Mesenchymal stem cell (in vitro differentiated cells and primary cell): ENCODE data around the gene AP1M2.

Experiments
- DNase-seq: peaks from one replicate; pipeline ENCODE4 v3.0.0-alpha.2; 2013
- H2AFZ ChIP-seq: one replicate; pipeline ENCODE4 v1.6.1; 2013; ENCODE audit warnings: low read depth, mild to moderate bottlenecking, control low read depth, inconsistent platforms, low read length, moderate library complexity
- H2AK5ac ChIP-seq: 2 replicates; pipeline ENCODE4 v1.6.1; 2013; ENCODE audit warnings: low read length, moderate library complexity, mild to moderate bottlenecking, inconsistent platforms; ENCODE audit not compliant: severe bottlenecking
- H2BK120ac ChIP-seq: one replicate; pipeline ENCODE4 v1.6.1; 2013; ENCODE audit warnings: low read depth, mild to moderate bottlenecking, inconsistent platforms, low read length, moderate library complexity
- H2BK12ac ChIP-seq, 2 experiments: one replicate each; pipeline ENCODE4 v1.6.1; 2013; ENCODE audit warnings: inconsistent platforms in 2 of 2, low read length in 2 of 2, mild to moderate bottlenecking in 2 of 2, moderate library complexity in 2 of 2, control low read depth in 1 of 2
- H2BK15ac ChIP-seq: one replicate; pipeline ENCODE4 v1.6.1; 2013; ENCODE audit warnings: mild to moderate bottlenecking, low read depth, inconsistent platforms; ENCODE audit not compliant: poor library complexity, severe bottlenecking
- H2BK5ac ChIP-seq: 2 replicates; pipeline ENCODE4 v1.6.1; 2013; ENCODE audit warnings: low read depth, mild to moderate bottlenecking, low read length, control low read depth, inconsistent platforms; ENCODE audit not compliant: poor library complexity, severe bottlenecking
- H3K14ac ChIP-seq, 2 experiments: one replicate each; pipeline ENCODE4 v1.6.1; 2013; ENCODE audit warnings: inconsistent platforms in 2 of 2, low read length in 2 of 2, control low read depth in 1 of 2, mild to moderate bottlenecking in 1 of 2, moderate library complexity in 1 of 2
- H3K18ac ChIP-seq, 2 experiments: one replicate each; pipeline ENCODE4 v1.6.1; 2013; ENCODE audit warnings: inconsistent platforms in 2 of 2, low read length in 2 of 2, control low read depth in 1 of 2, low read depth in 1 of 2, mild to moderate bottlenecking in 1 of 2
- H3K23ac ChIP-seq, 2 experiments: one replicate each; pipeline ENCODE4 v1.6.1; 2013; ENCODE audit warnings: inconsistent platforms in 2 of 2, low read length in 2 of 2, mild to moderate bottlenecking in 2 of 2, moderate library complexity in 2 of 2, control low read depth in 1 of 2
- H3K27ac ChIP-seq: 2 replicates; pipeline ENCODE4 v1.5.1; 2013; ENCODE audit warnings: mild to moderate bottlenecking, moderate library complexity, low read length, control low read depth, inconsistent platforms; ENCODE audit not compliant: poor library complexity, severe bottlenecking
- H3K27me3 ChIP-seq, 2 experiments: 2 replicates each; pipeline versions ENCODE4 v1.6.1 to v1.7.0; 2013; ENCODE audit warnings: low read length in 2 of 2, mild to moderate bottlenecking in 2 of 2, moderate library complexity in 2 of 2, control low read depth in 1 of 2, inconsistent platforms in 1 of 2; ENCODE audit not compliant: control insufficient read depth in 1 of 2, insufficient read depth in 1 of 2
- H3K36me3 ChIP-seq, 2 experiments: 2 replicates each; pipeline versions ENCODE4 v1.6.1 to v1.7.0; 2013; ENCODE audit warnings: low read length in 2 of 2, control low read depth in 1 of 2, inconsistent platforms in 1 of 2, low read depth in 1 of 2, mild to moderate bottlenecking in 1 of 2; ENCODE audit not compliant: insufficient read depth in 2 of 2, control insufficient read depth in 1 of 2
- H3K4ac ChIP-seq, 2 experiments: one replicate each; pipeline ENCODE4 v1.6.1; 2013; ENCODE audit warnings: inconsistent platforms in 2 of 2, low read length in 2 of 2, mild to moderate bottlenecking in 2 of 2, moderate library complexity in 2 of 2, control low read depth in 1 of 2, low read depth in 1 of 2
- H3K4me1 ChIP-seq: 2 replicates; pipeline ENCODE4 v1.6.1; 2013; ENCODE audit warnings: low read depth, low read length, control low read depth; ENCODE audit not compliant: control insufficient read depth, insufficient read depth
- H3K4me2 ChIP-seq: 2 replicates; pipeline ENCODE4 v1.6.1; 2013; ENCODE audit warnings: low read length, mild to moderate bottlenecking, inconsistent platforms; ENCODE audit not compliant: poor library complexity, severe bottlenecking
- H3K4me3 ChIP-seq, 2 experiments: 2 replicates each; pipeline versions ENCODE4 v1.5.1 to v1.7.0; 2013; ENCODE audit warnings: low read length in 2 of 2, mild to moderate bottlenecking in 2 of 2, control low read depth in 1 of 2, low read depth in 1 of 2; ENCODE audit not compliant: insufficient read depth in 1 of 2
- H3K79me1 ChIP-seq: replicated peaks from 2 replicates; pipeline ENCODE4 v1.6.1; 2013; ENCODE audit warnings: mild to moderate bottlenecking, control low read depth, low read length, inconsistent platforms; ENCODE audit not compliant: poor library complexity, severe bottlenecking
- H3K9ac ChIP-seq: 2 replicates; pipeline ENCODE4 v1.7.0; 2013; ENCODE audit warnings: mild to moderate bottlenecking, low read length, moderate library complexity
- H3K9me3 ChIP-seq: 2 replicates; pipeline ENCODE4 v1.7.0; 2013; ENCODE audit warnings: mild to moderate bottlenecking, low read length; ENCODE audit not compliant: control insufficient read depth
- H4K8ac ChIP-seq: one replicate; pipeline ENCODE4 v1.6.1; 2013; ENCODE audit warnings: inconsistent platforms, mild to moderate bottlenecking, low read length, moderate library complexity
- H4K91ac ChIP-seq: one replicate; pipeline ENCODE4 v1.6.1; 2013; ENCODE audit warnings: mild to moderate bottlenecking, low read length, inconsistent platforms
- WGBS: methylation state at CpG from one replicate; pipeline ENCODE4 v1.1.7; 2013; ENCODE audit warnings: mixed read lengths; 5-methylcytosine and 5-hydroxymethylcytosine counted together

Gene AP1M2

GRCh38 chr19:10615429-10616023 lies 28.4 kb upstream of the AP1M2 start:
- peaks cover 15% of the 10 kb centered on the region for H3K4me1 ChIP-seq
- no peak overlapping the region for H2BK12ac ChIP-seq
- H2BK120ac ChIP-seq: no peak overlapping the region
- H4K91ac ChIP-seq: no peak overlapping the region
- peaks cover 0 to 12% of the 10 kb centered on the region in 2 experiments for H3K36me3 ChIP-seq
- H2AFZ ChIP-seq: no peak overlapping the region
- H3K18ac ChIP-seq: no peak overlapping the region
- no peaks in the 10 kb centered on the region for H3K9me3 ChIP-seq
- H2BK15ac ChIP-seq: no peak overlapping the region
- WGBS: 96% methylated on average over 14 of the region's 14 CpGs
- H2AK5ac ChIP-seq: no peak overlapping the region
- no peak overlapping the region for H4K8ac ChIP-seq
- H2BK5ac ChIP-seq: no peak overlapping the region
- H3K27me3 ChIP-seq: no peaks in the 10 kb centered on the region
- no peak overlapping the region for H3K4ac ChIP-seq
- no peak overlapping the region for H3K9ac ChIP-seq
- H3K79me1 ChIP-seq: peaks cover 24% of the 10 kb centered on the region
- H3K27ac ChIP-seq: no peak overlapping the region
- no peak for DNase-seq
- H3K23ac ChIP-seq: no peak overlapping the region
- no peak overlapping the region for H3K4me3 ChIP-seq
- no peak overlapping the region for H3K4me2 ChIP-seq
- no peak overlapping the region for H3K14ac ChIP-seq

- Histone ChIP-seq H2BK12ac (no peak overlapping the region), H2AK5ac (no peak overlapping the region), H3K23ac (no peak overlapping the region), H3K79me1 (peaks cover 20% of the 10 kb centered on the region), H3K27ac (no peak overlapping the region), H3K27me3 (no peaks in the 10 kb centered on the region), H3K9me3 (no peaks in the 10 kb centered on the region), H3K36me3 (peaks cover 0 to 8% of the 10 kb centered on the region in 2 experiments), H2BK5ac (no peak overlapping the region), H3K14ac (no peak overlapping the region), H2BK120ac (no peak overlapping the region), H3K4me3 (no peak overlapping the region), H3K18ac (no peak overlapping the region), H3K9ac (peak overlapping the region; percentile 22), H3K4me1 (peaks cover 13% of the 10 kb centered on the region), H4K8ac (no peak overlapping the region), H4K91ac (no peak overlapping the region), H2AFZ (no peak overlapping the region), H3K4ac (no peak overlapping the region), H2BK15ac (no peak overlapping the region), H3K4me2 (no peak overlapping the region)
- WGBS: 95% methylated on average over 14 of the region's 15 CpGs
- DNase-seq: no peak
Measured at GRCh38 chr19:10612499-10613119, 25.5 kb upstream of the AP1M2 start.

GRCh38 chr19:10611907-10612306 lies 24.8 kb upstream of the AP1M2 start:
- no peak overlapping the region for H3K14ac ChIP-seq
- no peak overlapping the region for H3K9ac ChIP-seq
- no peak overlapping the region for H2BK120ac ChIP-seq
- H3K36me3 ChIP-seq: peaks cover 0 to 8% of the 10 kb centered on the region in 2 experiments
- no peak overlapping the region for H3K4me3 ChIP-seq
- no peak overlapping the region for H3K4me2 ChIP-seq
- H4K91ac ChIP-seq: no peak overlapping the region
- no peak overlapping the region for H4K8ac ChIP-seq
- H3K4ac ChIP-seq: no peak overlapping the region
- 98% methylated on average over 5 of the region's 5 CpGs for WGBS
- H3K27ac ChIP-seq: no peak overlapping the region
- H3K18ac ChIP-seq: no peak overlapping the region
- no peak overlapping the region for H2BK12ac ChIP-seq
- no peaks in the 10 kb centered on the region for H3K9me3 ChIP-seq
- H3K27me3 ChIP-seq: no peaks in the 10 kb centered on the region
- no peak overlapping the region for H2AK5ac ChIP-seq
- no peak overlapping the region for H2AFZ ChIP-seq
- peaks cover 7% of the 10 kb centered on the region for H3K4me1 ChIP-seq
- DNase-seq: no peak
- H2BK15ac ChIP-seq: no peak overlapping the region
- no peak overlapping the region for H2BK5ac ChIP-seq
- H3K23ac ChIP-seq: no peak overlapping the region
- H3K79me1 ChIP-seq: peaks cover 22% of the 10 kb centered on the region

- Histone ChIP-seq H3K18ac (no peak overlapping the region), H3K79me1 (peaks cover 26% of the 10 kb centered on the region), H2AFZ (no peak overlapping the region), H3K4me1 (peaks cover 14% of the 10 kb centered on the region), H4K8ac (no peak overlapping the region), H2BK5ac (no peak overlapping the region), H3K36me3 (no peaks in the 10 kb centered on the region), H3K9me3 (no peaks in the 10 kb centered on the region), H2BK120ac (no peak overlapping the region), H3K4ac (no peak overlapping the region), H2BK15ac (no peak overlapping the region), H2BK12ac (no peak overlapping the region), H3K27me3 (peaks cover 3 to 7% of the 10 kb centered on the region in 2 experiments), H3K14ac (no peak overlapping the region), H3K4me2 (no peak overlapping the region), H3K23ac (no peak overlapping the region), H4K91ac (no peak overlapping the region), H3K27ac (no peak overlapping the region), H3K4me3 (no peak overlapping the region), H2AK5ac (no peak overlapping the region), H3K9ac (no peak overlapping the region)
- no peak for DNase-seq
- 83% methylated on average over 8 of the region's 9 CpGs for WGBS
Measured at GRCh38 chr19:10604460-10604980, 17.4 kb upstream of the AP1M2 start.
